ENCODE measurements around the gene PRDM15. TPM values are rescaled to one million over a fixed set of nuclear protein-coding genes. Genes with fewer than 3 reads are reported as not detected.

The PRDM15 gene, protein sequence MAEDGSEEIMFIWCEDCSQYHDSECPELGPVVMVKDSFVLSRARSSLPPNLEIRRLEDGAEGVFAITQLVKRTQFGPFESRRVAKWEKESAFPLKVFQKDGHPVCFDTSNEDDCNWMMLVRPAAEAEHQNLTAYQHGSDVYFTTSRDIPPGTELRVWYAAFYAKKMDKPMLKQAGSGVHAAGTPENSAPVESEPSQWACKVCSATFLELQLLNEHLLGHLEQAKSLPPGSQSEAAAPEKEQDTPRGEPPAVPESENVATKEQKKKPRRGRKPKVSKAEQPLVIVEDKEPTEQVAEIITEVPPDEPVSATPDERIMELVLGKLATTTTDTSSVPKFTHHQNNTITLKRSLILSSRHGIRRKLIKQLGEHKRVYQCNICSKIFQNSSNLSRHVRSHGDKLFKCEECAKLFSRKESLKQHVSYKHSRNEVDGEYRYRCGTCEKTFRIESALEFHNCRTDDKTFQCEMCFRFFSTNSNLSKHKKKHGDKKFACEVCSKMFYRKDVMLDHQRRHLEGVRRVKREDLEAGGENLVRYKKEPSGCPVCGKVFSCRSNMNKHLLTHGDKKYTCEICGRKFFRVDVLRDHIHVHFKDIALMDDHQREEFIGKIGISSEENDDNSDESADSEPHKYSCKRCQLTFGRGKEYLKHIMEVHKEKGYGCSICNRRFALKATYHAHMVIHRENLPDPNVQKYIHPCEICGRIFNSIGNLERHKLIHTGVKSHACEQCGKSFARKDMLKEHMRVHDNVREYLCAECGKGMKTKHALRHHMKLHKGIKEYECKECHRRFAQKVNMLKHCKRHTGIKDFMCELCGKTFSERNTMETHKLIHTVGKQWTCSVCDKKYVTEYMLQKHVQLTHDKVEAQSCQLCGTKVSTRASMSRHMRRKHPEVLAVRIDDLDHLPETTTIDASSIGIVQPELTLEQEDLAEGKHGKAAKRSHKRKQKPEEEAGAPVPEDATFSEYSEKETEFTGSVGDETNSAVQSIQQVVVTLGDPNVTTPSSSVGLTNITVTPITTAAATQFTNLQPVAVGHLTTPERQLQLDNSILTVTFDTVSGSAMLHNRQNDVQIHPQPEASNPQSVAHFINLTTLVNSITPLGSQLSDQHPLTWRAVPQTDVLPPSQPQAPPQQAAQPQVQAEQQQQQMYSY
- total RNA-seq (1 to 10 TPM; 6.2 to 7.8 TPM), polyA plus RNA-seq (ENCODE audit: insufficient read length in 6 of 6) (1 to 10 TPM; 6.6 to 10.0 (median 7.3) TPM)
- long read RNA-seq, donor 1, result 0 reads
- long read RNA-seq, donor 2, partial matches to known transcripts, result 0 of 1 reads
- long read RNA-seq, donor 2, other reads (novel, unspliced or antisense), result 0 of 1 reads
- long read RNA-seq, donor 3, result 0 reads
- long read RNA-seq, donor 4, partial matches to known transcripts, result 2 of 3 reads
- long read RNA-seq, donor 4, other reads (novel, unspliced or antisense), result 1 of 3 reads
- long read RNA-seq, donor 5, result 0 reads
- long read RNA-seq, donor 6, result 0 reads
- long read RNA-seq, donor 7, result 0 reads
- long read RNA-seq, donor 8, result 0 reads
- long read RNA-seq, donor 9, result 0 reads
- long read RNA-seq, donor 10, result 0 reads
- long read RNA-seq, donor 11, partial matches to known transcripts, result 0 of 1 reads
- long read RNA-seq, donor 11, other reads (novel, unspliced or antisense), result 0 of 1 reads
- long read RNA-seq, donor 12, result 0 reads

GRCh38 chr21:41879190-41879998 lies at the start of gene PRDM15:
Gene PRDM15 (minus strand): TSS chr21:41879344. CDS start chr21:41860363, 18,981 bp downstream.
- Histone ChIP-seq H3K27ac (peak within 1 kb of the TSS; percentile 75 to 81), H3K4me3 (peak within 1 kb of the TSS; percentile 67 to 70), H3K9me3 (no peaks in the 10 kb centered on the region), H3K4me1 (peaks cover 0 to 11% of the 10 kb centered on the region in 2 donors), H3K27me3 (no peaks in the 10 kb centered on the region), H3K36me3 (no peaks in the 10 kb centered on the region)
- ATAC-seq, result peak; percentile 65
- intact Hi-C loops (cut with DNase I), result no loop called here
- peak; percentile 71 to 91 (median 82) for DNase-seq
- TF ChIP-seq, protein P1, sequence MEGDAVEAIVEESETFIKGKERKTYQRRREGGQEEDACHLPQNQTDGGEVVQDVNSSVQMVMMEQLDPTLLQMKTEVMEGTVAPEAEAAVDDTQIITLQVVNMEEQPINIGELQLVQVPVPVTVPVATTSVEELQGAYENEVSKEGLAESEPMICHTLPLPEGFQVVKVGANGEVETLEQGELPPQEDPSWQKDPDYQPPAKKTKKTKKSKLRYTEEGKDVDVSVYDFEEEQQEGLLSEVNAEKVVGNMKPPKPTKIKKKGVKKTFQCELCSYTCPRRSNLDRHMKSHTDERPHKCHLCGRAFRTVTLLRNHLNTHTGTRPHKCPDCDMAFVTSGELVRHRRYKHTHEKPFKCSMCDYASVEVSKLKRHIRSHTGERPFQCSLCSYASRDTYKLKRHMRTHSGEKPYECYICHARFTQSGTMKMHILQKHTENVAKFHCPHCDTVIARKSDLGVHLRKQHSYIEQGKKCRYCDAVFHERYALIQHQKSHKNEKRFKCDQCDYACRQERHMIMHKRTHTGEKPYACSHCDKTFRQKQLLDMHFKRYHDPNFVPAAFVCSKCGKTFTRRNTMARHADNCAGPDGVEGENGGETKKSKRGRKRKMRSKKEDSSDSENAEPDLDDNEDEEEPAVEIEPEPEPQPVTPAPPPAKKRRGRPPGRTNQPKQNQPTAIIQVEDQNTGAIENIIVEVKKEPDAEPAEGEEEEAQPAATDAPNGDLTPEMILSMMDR (IDR thresholded peaks at IDR 0.05), result no peak

DNA sequence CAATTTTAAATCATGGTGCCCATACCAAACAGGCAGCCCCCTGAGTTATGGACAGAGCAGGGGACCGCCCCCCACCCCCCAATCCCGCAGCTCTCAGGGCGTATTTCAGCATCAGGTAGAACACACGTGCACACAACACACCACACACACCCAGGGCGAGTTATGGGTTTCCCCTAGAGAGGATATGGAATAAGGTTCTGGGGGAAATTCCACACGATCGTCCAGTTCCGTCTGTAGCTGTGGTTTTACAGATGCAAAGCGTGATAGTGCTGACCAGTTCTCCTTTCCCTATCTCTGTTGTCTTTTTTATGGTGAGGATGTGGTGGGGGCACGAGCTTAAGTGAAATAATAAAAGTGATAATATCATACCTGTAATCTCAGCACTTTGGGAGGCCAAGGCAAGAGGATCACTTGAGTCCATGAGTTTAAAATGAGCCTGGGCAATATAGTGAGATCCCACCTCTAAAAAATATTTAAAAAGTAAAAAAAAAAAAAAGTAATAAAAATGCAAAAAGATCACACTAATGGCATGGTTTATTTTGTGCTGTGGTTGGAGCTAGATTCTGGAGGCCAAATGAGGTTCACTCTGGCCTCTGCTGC lies 49.6 kb upstream of the PRDM15 start:
- no peaks in the 10 kb centered on the region for H3K9me3 ChIP-seq
- peak in 1 of 4 donors; percentile 40 for DNase-seq
- intact Hi-C loops (cut with DNase I), result no loop called here
- H3K27me3 ChIP-seq, result no peaks in the 10 kb centered on the region
- TF ChIP-seq, protein P1 (IDR thresholded peaks at IDR 0.05), result no peak
- H3K27ac ChIP-seq, result peak overlapping the region; percentile 81 to 84
- peaks cover 12 to 66% of the 10 kb centered on the region in 2 donors for H3K4me1 ChIP-seq
- no peaks in the 10 kb centered on the region for H3K36me3 ChIP-seq
- ATAC-seq, result no peak
- H3K4me3 ChIP-seq, result no peak overlapping the region

DNA sequence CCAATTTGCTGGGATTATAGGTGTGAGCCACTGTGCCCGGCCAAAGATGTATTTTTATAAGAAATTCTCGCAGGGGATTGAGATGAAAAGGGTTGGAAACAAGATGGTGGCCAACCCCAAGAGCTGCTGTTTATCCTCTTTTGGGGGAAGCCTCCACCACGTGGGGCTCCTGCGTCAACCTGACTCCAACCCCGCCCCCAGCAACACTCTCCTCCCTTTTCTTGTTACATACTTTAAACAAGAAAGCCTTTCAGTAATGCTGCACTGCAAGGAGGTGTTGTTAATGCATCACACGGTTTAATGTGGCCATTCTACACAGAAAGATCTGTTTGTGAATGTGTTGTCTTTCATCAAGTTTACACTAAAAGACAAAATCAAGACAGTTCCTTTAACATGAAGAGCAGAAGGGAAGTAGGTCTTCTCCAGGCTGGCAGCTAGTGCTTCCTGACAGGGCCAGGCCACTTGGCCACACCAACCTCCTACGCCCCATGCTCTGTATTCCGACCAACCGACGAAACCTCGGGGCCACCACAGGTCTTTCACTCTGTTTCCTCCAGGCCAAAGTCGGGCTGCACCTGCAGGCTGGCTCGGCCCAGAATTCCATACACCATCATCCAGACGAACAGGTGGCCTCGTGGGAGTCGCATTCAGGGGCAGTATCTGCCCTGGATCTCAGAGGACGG lies 48.7 kb upstream of the PRDM15 start:
- Histone ChIP-seq H3K27me3 (no peaks in the 10 kb centered on the region), H3K9me3 (no peaks in the 10 kb centered on the region), H3K4me1 (peaks cover 6 to 65% of the 10 kb centered on the region in 2 donors), H3K4me3 (no peak overlapping the region), H3K36me3 (no peaks in the 10 kb centered on the region), H3K27ac (peak overlapping the region; percentile 81 to 84)
- no peak for ATAC-seq
- peak in 2 of 4 donors; percentile 60 to 67 for DNase-seq
- TF ChIP-seq, protein P1 (IDR thresholded peaks at IDR 0.05), result no peak
- intact Hi-C loops (cut with DNase I), result no loop called here

Data from left lung (tissue), 14 donors.